Cardiac fibroblast (primary cell): ENCODE measurements around the gene MARS1.
"Not testable (repeated sequence)": the region's sequence is repeated elsewhere in the genome, so short reads cannot be mapped to it uniquely, and the experiment has no call there.

Experiments
- DNase-seq, 2 donors: peaks; one replicate each; pipeline versions ENCODE4 v3.0.0 to v3.0.0-alpha.2; 2010; ENCODE audit warnings: low read depth in 2 of 2
- H3K4me3 ChIP-seq, 2 donors: replicated peaks in 1 of 2; 1 replicate in 1 of 2; 2 replicates in 1 of 2; pipeline ENCODE4 v1.5.1; 2011; ENCODE audit warnings: low read depth in 2 of 2, low read length in 2 of 2, mild to moderate bottlenecking in 2 of 2, moderate library complexity in 1 of 2
- CTCF ChIP-seq: IDR thresholded peaks from one replicate; pipeline ENCODE4 v1.5.1; 2011; ENCODE audit warnings: low read depth, mild to moderate bottlenecking, low read length, inconsistent platforms

Gene MARS1

GRCh38 chr12:57552306-57552651 is 64.4 kb downstream of the MARS1 start:
- TF ChIP-seq CTCF: no peak
- no peak for DNase-seq
- H3K4me3 ChIP-seq: no peak overlapping the region

- peak in 1 of 2 donors; percentile 30 for DNase-seq
- no peak overlapping the region for H3K4me3 ChIP-seq
- TF ChIP-seq CTCF: no peak
These were observed 65.0 kb downstream of the MARS1 start for GRCh38 chr12:57552835-57553313.

- DNase-seq: no peak
- no peak for TF ChIP-seq CTCF
- no peak overlapping the region for H3K4me3 ChIP-seq
These were observed 65.7 kb downstream of the MARS1 start for GRCh38 chr12:57553343-57554202.

GRCh38 chr12:57554453-57554852 is 66.6 kb downstream of the MARS1 start:
- TF ChIP-seq CTCF: no peak
- no peak overlapping the region for H3K4me3 ChIP-seq
- DNase-seq: no peak

- no peak for DNase-seq
- no peak overlapping the region for H3K4me3 ChIP-seq
- no peak for TF ChIP-seq CTCF
These were observed 67.0 kb downstream of the MARS1 start for GRCh38 chr12:57554897-57555296.

GRCh38 chr12:57558864-57559263 is 71.0 kb downstream of the MARS1 start:
- no peak for DNase-seq
- no peak for TF ChIP-seq CTCF
- H3K4me3 ChIP-seq: no peak overlapping the region

GRCh38 chr12:57560516-57560915 is 72.6 kb downstream of the MARS1 start:
- no peak overlapping the region for H3K4me3 ChIP-seq
- no peak for TF ChIP-seq CTCF
- DNase-seq: no peak

- H3K4me3 ChIP-seq: not testable (repeated sequence)
- DNase-seq: peak; percentile 18 to 19
These were observed 73.2 kb downstream of the MARS1 start for GRCh38 chr12:57561117-57561516.
